GM12878 (cell line): ENCODE measurements around the gene AP5B1. TPM values are rescaled to one million over a fixed set of nuclear protein-coding genes. Genes with fewer than 3 reads are reported as not detected.

Experiments
- ATAC-seq: fragments of 200-7000 bp; cut with Tn5 transposase; 3 replicates; pipeline ENCODE4 v1.9.1; 2020; ENCODE audit warnings: mild to moderate bottlenecking, moderate library complexity
- BruUV-seq: library from RNA; stranded (reverse); fragments of 400-500 nt; replicated peaks from 2 replicates; lab custom pipeline; 2021; lab: Mats Ljungman, UMichigan
- CTCF ChIA-PET: fragments of 300-600 bp; sonication (Branson Sonifier 250); formaldehyde crosslinking; extraction: SDS; loops from one replicate; lab custom pipeline; 2021; ENCODE audit warnings: inconsistent platforms; lab: Yijun Ruan, JAX
- POLR2A ChIA-PET: fragments of 350-600 bp; formaldehyde crosslinking; extraction: SDS; loops from one replicate; lab custom pipeline; 2021; ENCODE audit warnings: inconsistent platforms; lab: Charles Lee
- RAD21 ChIA-PET: fragments of 300-600 bp; sonication (Branson Sonifier 250); formaldehyde crosslinking; loops from one replicate; lab custom pipeline; 2023; ENCODE audit warnings: antibody characterized with exemption; ENCODE audit not compliant: unreplicated experiment; lab: Charles Lee
- SMC1A ChIA-PET: fragments of 300-600 bp; sonication (Branson Sonifier 250); formaldehyde crosslinking; loops from one replicate; lab custom pipeline; 2023; ENCODE audit not compliant: unreplicated experiment, uncharacterized antibody; lab: Charles Lee
- DNase-seq: peaks from one replicate; pipeline ENCODE4 v3.0.0-alpha.2; 2011; ENCODE audit warnings: low read depth, low spot score
- FAIRE-seq: peaks from 3 replicates; lab custom pipeline; 2011; peaks lifted over from hg19 to GRCh38; lab: Jason Lieb, UNC
- H2AFZ ChIP-seq: 2 replicates; pipeline ENCODE4 v1.6.0; 2011; ENCODE audit warnings: low read depth, low read length, control low read depth; ENCODE audit not compliant: control insufficient read depth
- H3K27ac ChIP-seq: 2 replicates; pipeline ENCODE4 v1.5.1; 2011; ENCODE audit warnings: control low read depth; ENCODE audit not compliant: control insufficient read depth, insufficient read depth
- H3K27me3 ChIP-seq, 2 experiments: replicated peaks in 1 of 2; 2 replicates each; pipeline versions ENCODE4 v1.6.0 to v1.6.1; 2011; ENCODE audit warnings: low read length in 1 of 2; ENCODE audit not compliant: control insufficient read depth in 2 of 2, insufficient read depth in 2 of 2
- H3K36me3 ChIP-seq, 2 experiments: 2 replicates each; pipeline ENCODE4 v1.5.1; 2011; ENCODE audit warnings: low read length in 1 of 2; ENCODE audit not compliant: control insufficient read depth in 2 of 2, insufficient read depth in 2 of 2
- H3K4me1 ChIP-seq: 2 replicates; pipeline ENCODE4 v1.6.1; 2011; ENCODE audit warnings: mild to moderate bottlenecking, low read length, moderate library complexity, mixed read lengths; ENCODE audit not compliant: control insufficient read depth, insufficient read depth
- H3K4me2 ChIP-seq: 2 replicates; pipeline ENCODE4 v1.6.0; 2011; ENCODE audit warnings: control low read depth; ENCODE audit not compliant: control insufficient read depth, insufficient read depth
- H3K4me3 ChIP-seq: fragments of 200-600 bp; sonication (generic); 2 replicates; pipeline ENCODE4 v1.5.1; 2016
- H3K79me2 ChIP-seq: 2 replicates; pipeline ENCODE4 v1.6.0; 2011; ENCODE audit warnings: low read length; ENCODE audit not compliant: control insufficient read depth, insufficient read depth
- H3K9ac ChIP-seq: 2 replicates; pipeline ENCODE4 v1.8.0; 2011; ENCODE audit warnings: low read length, control low read depth, mixed read lengths; ENCODE audit not compliant: control insufficient read depth, insufficient read depth
- H3K9me3 ChIP-seq: replicated peaks from 3 replicates; pipeline ENCODE4 v1.5.1; 2011; ENCODE audit warnings: mild to moderate bottlenecking, low read length; ENCODE audit not compliant: control insufficient read depth, insufficient read depth
- H4K20me1 ChIP-seq: 2 replicates; pipeline ENCODE4 v1.6.0; 2011; ENCODE audit not compliant: control insufficient read depth, insufficient read depth
- BACH1 ChIP-seq: fragments of 450-650 bp; IDR thresholded peaks from 2 replicates; pipeline ENCODE4 v1.6.1; 2017; ENCODE audit warnings: mild to moderate bottlenecking, borderline replicate concordance
- BMI1 ChIP-seq: fragments of 450-650 bp; IDR thresholded peaks from 2 replicates; pipeline ENCODE4 v1.6.1; 2016; ENCODE audit warnings: mild to moderate bottlenecking, moderate library complexity, borderline replicate concordance
- CREB1 ChIP-seq: IDR thresholded peaks from 2 replicates; pipeline ENCODE4 v1.6.1; 2012; ENCODE audit warnings: low read depth, mild to moderate bottlenecking, inconsistent platforms
- ETV6 ChIP-seq, 2 experiments: fragments of 450-650 bp in 1 of 2; IDR thresholded peaks in 1 of 2; conservative IDR thresholded peaks in 1 of 2; 2 replicates each; pipeline ENCODE4 v1.6.1; 2014; ENCODE audit warnings: antibody characterized with exemption in 1 of 2, borderline replicate concordance in 1 of 2, low read depth in 1 of 2, mild to moderate bottlenecking in 1 of 2, moderate library complexity in 1 of 2
- IKZF1 ChIP-seq: fragments of 450-650 bp; conservative IDR thresholded peaks from 2 replicates; pipeline ENCODE4 v1.6.1; 2017; ENCODE audit warnings: antibody characterized with exemption, mild to moderate bottlenecking
- POU2F2 ChIP-seq: IDR thresholded peaks from 3 replicates; pipeline ENCODE4 v1.6.1; 2011; ENCODE audit warnings: low read depth, mild to moderate bottlenecking, low read length, borderline replicate concordance
- RFX5 ChIP-seq: IDR thresholded peaks from 2 replicates; pipeline ENCODE4 v1.6.1; 2011; ENCODE audit warnings: low read depth, low read length, improper control_type of control experiment
- SREBF2 ChIP-seq: IDR thresholded peaks from 2 replicates; pipeline ENCODE4 v1.6.1; 2012; ENCODE audit warnings: mild to moderate bottlenecking, low read length
- STAT1 ChIP-seq: fragments of 450-650 bp; conservative IDR thresholded peaks from 2 replicates; pipeline ENCODE4 v1.6.1; 2014; ENCODE audit warnings: antibody characterized with exemption, mild to moderate bottlenecking
- ZZZ3 ChIP-seq: IDR thresholded peaks from 2 replicates; pipeline ENCODE4 v1.6.1; 2011; ENCODE audit warnings: low read depth; ENCODE audit not compliant: control insufficient read depth, insufficient read length
- WGBS: methylation state at CpG from one replicate; pipeline ENCODE4 v1.1.6; 2016; ENCODE audit warnings: low lambda C conversion rate; ENCODE audit not compliant: insufficient replicate concordance, insufficient coverage; ENCODE audit errors: missing lambda C conversion rate; 5-methylcytosine and 5-hydroxymethylcytosine counted together
- in situ Hi-C: fragments of 300-500 bp; cut with MboI; formaldehyde crosslinking; loops from 9 replicates; pipeline ENCODE4 v1.14.3; 2018; ENCODE audit warnings: mixed read lengths
- intact Hi-C: fragments of 100-400 bp; cut with micrococcal nuclease; formaldehyde crosslinking; loops from one replicate; pipeline ENCODE4 v1.14.2; 2022; ENCODE audit not compliant: unreplicated experiment
- polyA plus RNA-seq, 11 experiments: library from polyadenylated mRNA; depleted of rRNA in 4 of 11; unstranded in 6 of 11; stranded (reverse) in 5 of 11; fragments of >200 nt; fragmentation: Nextera tagmentation in 4 of 11; fragmentation: Illumina TruSeq in 1 of 11; extraction: Ambion mirVana in 4 of 11; extraction: Trizol in 1 of 11; gene quantifications; 1 replicate in 1 of 11; 2 replicates in 10 of 11; pipeline versions ENCODE4 v1.2.1 to v1.2.3, GENCODE V29; 2011 to 2016; ENCODE audit warnings: inconsistent platforms in 2 of 11, missing spikeins in 2 of 11, low read depth in 1 of 11
- total RNA-seq, 4 experiments: library from RNA; depleted of rRNA in 3 of 4; stranded (reverse); fragments of >200 nt in 3 of 4; fragmentation: Illumina TruSeq in 1 of 4; extraction: Trizol in 1 of 4; gene quantifications; 2 replicates each; pipeline versions ENCODE4 v1.2.1 to v1.2.3, GENCODE V29; 2013 to 2021
- TF ChIP-seq, protein P1 (sequence below): IDR thresholded peaks from 2 replicates; pipeline ENCODE4 v1.6.1; 2012; ENCODE audit warnings: low read depth, low read length, improper control_type of control experiment

Gene AP5B1
- total and polyA plus RNA-seq, 10 of the 15 experiments (the other 5 are each of a cell fraction or from before 2014, with no cell fraction given): 0.47 to 13.1 (median 4.8) TPM

DNA sequence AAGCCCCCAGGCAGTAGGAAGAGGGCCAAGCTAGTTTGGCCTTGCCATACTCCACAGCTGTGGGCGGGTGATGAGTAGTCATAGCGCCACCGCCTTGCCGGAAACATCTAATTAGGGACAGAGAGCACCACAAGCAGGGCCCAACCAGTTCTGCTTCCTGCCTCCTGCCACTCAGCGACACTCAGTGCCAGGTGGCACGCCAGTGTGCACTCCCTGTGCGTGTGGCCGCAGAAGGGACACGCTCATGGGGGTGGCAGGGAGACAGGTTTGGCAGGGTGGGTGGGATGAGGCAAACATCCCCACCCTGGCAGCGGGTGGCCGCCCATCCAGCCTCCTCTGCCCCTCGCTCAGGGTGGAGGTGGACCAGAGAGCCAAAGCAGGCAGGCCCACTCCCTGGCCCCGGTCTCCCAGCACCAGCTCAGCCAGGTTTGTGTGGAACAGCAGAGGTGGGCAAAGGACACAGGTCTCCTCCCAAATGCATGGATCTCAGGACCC, 11.0 kb upstream of the AP5B1 start (continued):
- no peak for TF ChIP-seq CREB1
- TF ChIP-seq ZZZ3: no peak
- TF ChIP-seq POU2F2: peak; percentile 84; the same call in 2 of the 3 replicates
- TF ChIP-seq, all 136 proteins: peak for 49

DNA sequence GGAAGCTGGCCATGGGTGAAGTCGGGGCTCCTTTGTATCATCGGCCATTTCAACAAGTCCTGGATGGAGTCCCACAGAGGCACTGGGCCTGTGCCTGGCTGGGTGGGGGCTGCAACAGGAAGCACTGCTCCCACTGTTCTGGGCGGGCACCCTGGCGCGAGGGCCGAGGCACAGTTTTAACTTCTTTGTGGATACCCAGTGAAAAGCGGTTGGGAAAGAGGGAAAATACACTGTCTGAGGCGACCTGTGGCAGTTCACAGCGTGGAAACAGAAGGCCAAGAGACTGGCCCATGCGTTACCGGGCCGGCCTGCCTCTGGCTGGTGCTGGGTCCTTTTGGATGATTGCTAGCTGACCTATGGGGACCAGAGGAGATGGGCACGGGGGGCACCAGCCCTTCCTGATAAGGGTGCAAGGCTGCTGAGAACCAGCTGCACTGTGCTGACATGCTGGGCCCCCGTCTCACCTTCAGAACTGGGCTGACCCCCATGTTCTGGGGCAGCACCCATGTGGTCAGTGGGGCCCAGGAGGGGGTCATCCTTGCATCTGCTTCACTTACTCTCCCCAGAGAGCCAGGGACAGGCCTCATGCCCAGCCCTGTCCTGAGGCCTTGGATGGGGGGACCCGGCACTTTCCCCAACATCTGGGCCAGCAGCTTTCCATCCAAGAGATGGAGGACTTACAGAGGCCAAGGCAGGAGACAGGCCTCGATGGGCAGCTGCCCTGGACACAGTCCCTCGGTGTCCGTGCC, 10.3 kb upstream of the AP5B1 start:
- ChIA-PET RAD21 (interaction anchor here (0.9 to 2.7 kb wide), 6 partner anchors 8 to 68 kb away, joined by 3 to 24 read pairs (median 6); partner anchors contain the start of gene AP5B1), SMC1A (interaction anchor here (1.1 to 2.7 kb wide), 5 partner anchors 11 to 26 kb away, joined by 3 to 17 read pairs (median 4); no protein-coding TSS in a partner anchor), POLR2A (interaction anchor here (0.6 to 5.8 kb wide), 12 partner anchors 8 to 869 kb away, joined by 3 to 27 read pairs (median 4); partner anchors contain the start of genes AP5B1 and RELA), CTCF (interaction anchor here (0.6 to 5.9 kb wide), 12 partner anchors 8 to 430 kb away, joined by 3 to 62 read pairs (median 6); partner anchors contain the start of genes AP5B1, CCDC85B, KAT5 and MUS81)
- no peak for ATAC-seq
- no peaks in the 10 kb centered on the region for H3K79me2 ChIP-seq
- no peak overlapping the region for H3K9ac ChIP-seq
- peaks cover 30% of the 10 kb centered on the region for H3K4me1 ChIP-seq
- FAIRE-seq: no peak
- TF ChIP-seq BACH1 (no peak), RFX5 (no peak), STAT1 (no peak), SREBF2 (no peak), IKZF1 (no peak), ETV6 (conservative IDR thresholded peaks at IDR 0.05 in 1 of 2, IDR thresholded peaks at IDR 0.05 in 1 of 2; ENCODE audit: borderline replicate concordance in 1 of 2, low read depth in 1 of 2) (0 out of 4 replicates have a peak, but pooled peaks of 1 of the 2 experiments have one; percentile 1), BMI1 (no peak)
- TF ChIP-seq, protein P1, sequence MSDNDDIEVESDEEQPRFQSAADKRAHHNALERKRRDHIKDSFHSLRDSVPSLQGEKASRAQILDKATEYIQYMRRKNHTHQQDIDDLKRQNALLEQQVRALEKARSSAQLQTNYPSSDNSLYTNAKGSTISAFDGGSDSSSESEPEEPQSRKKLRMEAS: no peak
- no peaks in the 10 kb centered on the region for H3K36me3 ChIP-seq
- in situ Hi-C loops: no loop called here
- peak overlapping the region; percentile 76 for H2AFZ ChIP-seq
- WGBS: 69% methylated on average over 18 of the region's 18 CpGs
- no TSS peak for BruUV-seq
- H3K4me2 ChIP-seq: peak overlapping the region; percentile 80
- no peaks in the 10 kb centered on the region for H3K9me3 ChIP-seq
- no peak overlapping the region for H3K4me3 ChIP-seq
- H3K27ac ChIP-seq: peak overlapping the region; percentile 54
- peaks cover 5 to 9% of the 10 kb centered on the region in 2 experiments; a peak in 2 of 4 replicates for H3K27me3 ChIP-seq
- intact Hi-C loops: no loop called here
- no peak for DNase-seq
- H4K20me1 ChIP-seq: no peaks in the 10 kb centered on the region
